Loucy (cell line): ENCODE measurements around the gene FYN.
A peak's percentile ranks its signal among the peaks of the same experiment; 100 is the strongest.

Source experiments
- H2AFZ ChIP-seq: fragments of 200-600 bp; sonication (generic); 2 replicates; pipeline ENCODE4 v1.6.0; 2016; ENCODE audit warnings: antibody characterized with exemption, mild to moderate bottlenecking, low read length, moderate library complexity
- H3F3A ChIP-seq: fragments of 200-600 bp; 2 replicates; pipeline ENCODE4 v1.6.0; 2016; ENCODE audit warnings: antibody characterized with exemption, low read depth, mild to moderate bottlenecking
- H3K27me3 ChIP-seq: fragments of 200-600 bp; sonication (generic); 2 replicates; pipeline ENCODE4 v1.6.1; 2014; ENCODE audit warnings: low read length, mild to moderate bottlenecking; ENCODE audit not compliant: insufficient read depth, poor library complexity, severe bottlenecking
- H3K36me3 ChIP-seq: fragments of 200-600 bp; sonication (generic); 2 replicates; pipeline ENCODE4 v1.6.1; 2016; ENCODE audit warnings: low read length; ENCODE audit not compliant: insufficient read depth
- H3K4me1 ChIP-seq: fragments of 200-600 bp; sonication (generic); 2 replicates; pipeline ENCODE4 v1.5.1; 2014; ENCODE audit warnings: low read length, mild to moderate bottlenecking; ENCODE audit not compliant: insufficient read depth, poor library complexity, severe bottlenecking
- H3K4me2 ChIP-seq: fragments of 200-600 bp; sonication (generic); 2 replicates; pipeline ENCODE4 v1.6.0; 2014; ENCODE audit warnings: antibody characterized with exemption, low read length, low read depth, mild to moderate bottlenecking; ENCODE audit not compliant: poor library complexity, severe bottlenecking
- H3K4me3 ChIP-seq: fragments of 200-600 bp; sonication (generic); 2 replicates; pipeline ENCODE4 v1.5.1; 2014; ENCODE audit warnings: low read length, mild to moderate bottlenecking, mixed read lengths; ENCODE audit not compliant: poor library complexity, severe bottlenecking
- H3K79me2 ChIP-seq: fragments of 200-600 bp; sonication (generic); 2 replicates; pipeline ENCODE4 v1.6.1; 2014; ENCODE audit warnings: low read length; ENCODE audit not compliant: insufficient read depth
- H3K9ac ChIP-seq: fragments of 200-600 bp; sonication (generic); 2 replicates; pipeline ENCODE4 v1.6.0; 2014; ENCODE audit warnings: mild to moderate bottlenecking, low read depth, low read length, moderate library complexity; ENCODE audit not compliant: poor library complexity, severe bottlenecking
- H3K9me2 ChIP-seq: fragments of 200-600 bp; sonication (generic); replicated peaks from 2 replicates; pipeline ENCODE4 v1.6.1; 2016; ENCODE audit warnings: low read depth, low read length, mixed read lengths
- H3K9me3 ChIP-seq: fragments of 200-600 bp; sonication (generic); 2 replicates; pipeline ENCODE4 v1.6.1; 2014; ENCODE audit warnings: mild to moderate bottlenecking, antibody characterized with exemption, low read length, low read depth; ENCODE audit not compliant: insufficient read depth
- H4K20me1 ChIP-seq: fragments of 200-600 bp; sonication (generic); 2 replicates; pipeline ENCODE4 v1.6.0; 2014; ENCODE audit warnings: antibody characterized with exemption, low read length, mild to moderate bottlenecking; ENCODE audit not compliant: insufficient read depth, poor library complexity, severe bottlenecking
- CTCF ChIP-seq: fragments of 200-600 bp; sonication (generic); conservative IDR thresholded peaks from 2 replicates; pipeline ENCODE4 v1.5.1; 2014; ENCODE audit warnings: mild to moderate bottlenecking, antibody characterized with exemption, low read length
- EZH2phosphoT487 ChIP-seq: fragments of 200-600 bp; IDR thresholded peaks from 2 replicates; pipeline ENCODE4 v1.6.1; 2018; ENCODE audit warnings: antibody characterized with exemption, mild to moderate bottlenecking, moderate library complexity, borderline replicate concordance

The FYN gene

GRCh38 chr6:111758608-111759329, 114.5 kb downstream of the FYN start:
- 0 out of 2 replicates have a peak, but pooled peaks cover under 1% of the 10 kb centered on the region for H3K36me3 ChIP-seq
- TF ChIP-seq CTCF (no peak), EZH2phosphoT487 (no peak)
- H4K20me1 ChIP-seq, result peaks cover 3% of the 10 kb centered on the region
- H3K27me3 ChIP-seq, result no peaks in the 10 kb centered on the region
- H3K4me2 ChIP-seq, result peak overlapping the region; percentile 55
- no peak overlapping the region for H2AFZ ChIP-seq
- H3K9me3 ChIP-seq, result no peaks in the 10 kb centered on the region
- peaks cover 77% of the 10 kb centered on the region for H3K79me2 ChIP-seq
- no peaks in the 10 kb centered on the region for H3F3A ChIP-seq
- H3K9ac ChIP-seq, result peak overlapping the region; percentile 30
- peaks cover 67% of the 10 kb centered on the region for H3K4me1 ChIP-seq
- no peaks in the 10 kb centered on the region for H3K9me2 ChIP-seq
- H3K4me3 ChIP-seq, result peak overlapping the region; percentile 18

- H3K4me2 ChIP-seq, result peak overlapping the region; percentile 15
- no peaks in the 10 kb centered on the region for H3F3A ChIP-seq
- H3K36me3 ChIP-seq, result 0 out of 2 replicates have a peak, but pooled peaks cover 3% of the 10 kb centered on the region
- H3K79me2 ChIP-seq, result peaks cover 78% of the 10 kb centered on the region
- H3K9me3 ChIP-seq, result no peaks in the 10 kb centered on the region
- no peak overlapping the region for H3K4me3 ChIP-seq
- H3K4me1 ChIP-seq, result peaks cover 64% of the 10 kb centered on the region
- no peaks in the 10 kb centered on the region for H3K9me2 ChIP-seq
- TF ChIP-seq EZH2phosphoT487 (no peak), CTCF (no peak)
- H2AFZ ChIP-seq, result no peak overlapping the region
- H3K27me3 ChIP-seq, result no peaks in the 10 kb centered on the region
- H4K20me1 ChIP-seq, result peaks cover 3% of the 10 kb centered on the region
- H3K9ac ChIP-seq, result no peak overlapping the region
Observed at GRCh38 chr6:111757342-111757741, 115.9 kb downstream of the FYN start.

GRCh38 chr6:111754423-111754822, 118.8 kb downstream of the FYN start:
- Histone ChIP-seq H3K4me3 (no peak overlapping the region), H3K36me3 (0 out of 2 replicates have a peak, but pooled peaks cover 7% of the 10 kb centered on the region), H3K9ac (no peak overlapping the region), H3K9me3 (no peaks in the 10 kb centered on the region), H3F3A (no peaks in the 10 kb centered on the region), H2AFZ (no peak overlapping the region), H3K4me1 (peaks cover 50% of the 10 kb centered on the region), H3K79me2 (peaks cover 75% of the 10 kb centered on the region), H3K27me3 (no peaks in the 10 kb centered on the region), H3K4me2 (no peak overlapping the region), H4K20me1 (no peaks in the 10 kb centered on the region), H3K9me2 (no peaks in the 10 kb centered on the region)
- TF ChIP-seq CTCF, result no peak
- no peak for TF ChIP-seq EZH2phosphoT487
